ENCODE data around the gene SIL1. TPM values are rescaled to one million over a fixed set of nuclear protein-coding genes. Genes with fewer than 3 reads are reported as not detected.

Gene SIL1
- total and polyA plus RNA-seq, 7 donors = 7.8 to 60.8 (median 33.0) TPM

DNA sequence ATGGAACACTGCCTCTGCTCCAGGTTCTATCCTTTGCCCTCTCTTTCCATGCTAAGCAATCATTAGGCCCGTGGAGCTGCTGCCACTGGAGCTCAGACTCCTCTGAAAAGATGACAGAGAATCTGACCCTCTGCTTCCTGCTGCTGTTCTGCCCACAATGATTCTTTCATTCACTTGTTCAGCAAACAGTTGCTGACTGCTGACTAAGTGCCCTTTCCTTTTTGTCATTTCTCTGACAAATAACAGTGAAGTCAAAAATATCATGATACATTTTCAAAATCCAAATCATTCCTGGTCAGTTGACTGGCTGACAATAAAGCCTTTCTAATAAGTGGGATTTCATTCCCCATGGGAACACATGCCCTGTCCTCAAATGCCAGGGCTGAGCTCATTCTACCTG is 110.1 kb downstream of the SIL1 start:
- Histone ChIP-seq H3K36me3 (no peaks in the 10 kb centered on the region), H3K27me3 (no peaks in the 10 kb centered on the region), H3K4me3 (no peak overlapping the region), H3K27ac (no peak overlapping the region), H3K4me1 (peaks cover 0 to 21% (median 16%) of the 10 kb centered on the region in 4 donors), H3K9me3 (no peaks in the 10 kb centered on the region)
- intact Hi-C loops (cut with DNase I) = no loop called here
- WGBS, 2 donors = 63 to 68% methylated on average over 1 of the region's 1 CpG
- no peak for DNase-seq
- TF ChIP-seq POLR2AphosphoS5 (IDR thresholded peaks at IDR 0.05) = no peak
- TF ChIP-seq POLR2A (IDR thresholded peaks at IDR 0.05) = no peak
- TF ChIP-seq, protein P1, sequence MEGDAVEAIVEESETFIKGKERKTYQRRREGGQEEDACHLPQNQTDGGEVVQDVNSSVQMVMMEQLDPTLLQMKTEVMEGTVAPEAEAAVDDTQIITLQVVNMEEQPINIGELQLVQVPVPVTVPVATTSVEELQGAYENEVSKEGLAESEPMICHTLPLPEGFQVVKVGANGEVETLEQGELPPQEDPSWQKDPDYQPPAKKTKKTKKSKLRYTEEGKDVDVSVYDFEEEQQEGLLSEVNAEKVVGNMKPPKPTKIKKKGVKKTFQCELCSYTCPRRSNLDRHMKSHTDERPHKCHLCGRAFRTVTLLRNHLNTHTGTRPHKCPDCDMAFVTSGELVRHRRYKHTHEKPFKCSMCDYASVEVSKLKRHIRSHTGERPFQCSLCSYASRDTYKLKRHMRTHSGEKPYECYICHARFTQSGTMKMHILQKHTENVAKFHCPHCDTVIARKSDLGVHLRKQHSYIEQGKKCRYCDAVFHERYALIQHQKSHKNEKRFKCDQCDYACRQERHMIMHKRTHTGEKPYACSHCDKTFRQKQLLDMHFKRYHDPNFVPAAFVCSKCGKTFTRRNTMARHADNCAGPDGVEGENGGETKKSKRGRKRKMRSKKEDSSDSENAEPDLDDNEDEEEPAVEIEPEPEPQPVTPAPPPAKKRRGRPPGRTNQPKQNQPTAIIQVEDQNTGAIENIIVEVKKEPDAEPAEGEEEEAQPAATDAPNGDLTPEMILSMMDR (IDR thresholded peaks at IDR 0.05) = no peak
- TF ChIP-seq EP300 (IDR thresholded peaks at IDR 0.05) = no peak

DNA sequence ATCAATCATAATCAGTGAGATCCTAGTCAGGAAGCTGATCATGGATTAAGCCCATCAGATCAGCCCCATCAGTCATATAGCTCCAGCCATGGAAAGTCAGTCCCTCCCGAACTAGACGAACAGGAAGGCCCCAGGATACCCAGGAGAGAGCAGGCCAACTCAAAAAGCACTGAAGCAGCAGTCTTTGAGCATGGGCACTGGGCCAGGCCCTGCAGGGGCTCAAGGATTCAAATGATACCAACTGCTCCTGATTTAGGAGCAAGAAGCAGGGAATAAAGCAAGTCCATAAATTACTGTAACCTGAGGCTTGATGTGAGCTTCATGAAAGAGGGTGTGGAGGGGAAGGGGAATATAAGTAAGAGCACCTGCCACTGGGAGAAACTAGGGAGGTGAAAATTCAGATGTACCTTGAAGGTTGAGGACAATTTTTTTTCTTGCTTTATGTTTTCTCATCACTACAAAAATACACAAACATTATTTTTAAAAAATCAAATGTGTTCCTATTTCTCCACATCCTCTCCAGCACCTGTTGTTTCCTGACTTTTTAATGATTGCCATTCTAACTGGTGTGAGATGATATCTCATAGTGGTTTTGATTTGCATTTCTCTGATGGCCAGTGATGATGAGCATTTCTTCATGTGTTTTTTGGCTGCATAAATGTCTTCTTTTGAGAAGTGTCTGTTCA is 115.2 kb downstream of the SIL1 start:
- Histone ChIP-seq H3K36me3 (no peaks in the 10 kb centered on the region), H3K4me3 (no peak overlapping the region), H3K4me1 (peaks cover 0 to 13% (median 6%) of the 10 kb centered on the region in 4 donors), H3K27me3 (no peaks in the 10 kb centered on the region), H3K9me3 (no peaks in the 10 kb centered on the region), H3K27ac (no peak overlapping the region)
- WGBS, 2 donors = 96 to 99% methylated on average over 2 of the region's 2 CpGs
- no peak for DNase-seq
- intact Hi-C loops (cut with DNase I) = no loop called here
- TF ChIP-seq POLR2A (IDR thresholded peaks at IDR 0.05) (no peak), POLR2AphosphoS5 (IDR thresholded peaks at IDR 0.05) (no peak), EP300 (IDR thresholded peaks at IDR 0.05) (no peak)
- TF ChIP-seq, protein P1 (IDR thresholded peaks at IDR 0.05) = no peak

GRCh38 chr5:139079991-139080610 is 118.1 kb downstream of the SIL1 start:
- Histone ChIP-seq H3K9me3 (no peaks in the 10 kb centered on the region), H3K36me3 (no peaks in the 10 kb centered on the region), H3K4me3 (no peak overlapping the region), H3K27ac (no peak overlapping the region), H3K27me3 (no peaks in the 10 kb centered on the region), H3K4me1 (peaks cover 0 to 27% (median 18%) of the 10 kb centered on the region in 4 donors)
- no peak for DNase-seq
- TF ChIP-seq POLR2A (IDR thresholded peaks at IDR 0.05) (no peak), POLR2AphosphoS5 (IDR thresholded peaks at IDR 0.05) (no peak), EP300 (IDR thresholded peaks at IDR 0.05) (no peak)
- TF ChIP-seq, protein P1 (IDR thresholded peaks at IDR 0.05) = no peak
- 85 to 86% methylated on average over 2 of the region's 2 CpGs for WGBS, 2 donors
- intact Hi-C loops (cut with DNase I) = no loop called here

- Histone ChIP-seq H3K4me1 (peaks cover 0 to 32% (median 22%) of the 10 kb centered on the region in 4 donors), H3K9me3 (no peaks in the 10 kb centered on the region), H3K27ac (no peak overlapping the region), H3K4me3 (no peak overlapping the region), H3K27me3 (no peaks in the 10 kb centered on the region), H3K36me3 (no peaks in the 10 kb centered on the region)
- TF ChIP-seq POLR2A (IDR thresholded peaks at IDR 0.05) (no peak), EP300 (IDR thresholded peaks at IDR 0.05) (no peak), POLR2AphosphoS5 (IDR thresholded peaks at IDR 0.05) (no peak)
- TF ChIP-seq, protein P1 (IDR thresholded peaks at IDR 0.05) = no peak
- DNase-seq = no peak
- intact Hi-C loops (cut with DNase I) = no loop called here
- WGBS, 2 donors = 98 to 99% methylated on average over 1 of the region's 1 CpG
Observed at GRCh38 chr5:139079225-139079990, 118.8 kb downstream of the SIL1 start.
